Measurements from ENCODE around the gene CWC25. TPM values are rescaled to one million over a fixed set of nuclear protein-coding genes. Genes with fewer than 3 reads are reported as not detected.
A peak's percentile ranks its signal among the peaks of the same experiment; 100 is the strongest.

The CWC25 gene
- total and polyA plus RNA-seq, 2 of the 13 experiments (the other 11 are each of a cell fraction or from before 2014, with no cell fraction given) = 15.6 to 22.7 TPM

DNA sequence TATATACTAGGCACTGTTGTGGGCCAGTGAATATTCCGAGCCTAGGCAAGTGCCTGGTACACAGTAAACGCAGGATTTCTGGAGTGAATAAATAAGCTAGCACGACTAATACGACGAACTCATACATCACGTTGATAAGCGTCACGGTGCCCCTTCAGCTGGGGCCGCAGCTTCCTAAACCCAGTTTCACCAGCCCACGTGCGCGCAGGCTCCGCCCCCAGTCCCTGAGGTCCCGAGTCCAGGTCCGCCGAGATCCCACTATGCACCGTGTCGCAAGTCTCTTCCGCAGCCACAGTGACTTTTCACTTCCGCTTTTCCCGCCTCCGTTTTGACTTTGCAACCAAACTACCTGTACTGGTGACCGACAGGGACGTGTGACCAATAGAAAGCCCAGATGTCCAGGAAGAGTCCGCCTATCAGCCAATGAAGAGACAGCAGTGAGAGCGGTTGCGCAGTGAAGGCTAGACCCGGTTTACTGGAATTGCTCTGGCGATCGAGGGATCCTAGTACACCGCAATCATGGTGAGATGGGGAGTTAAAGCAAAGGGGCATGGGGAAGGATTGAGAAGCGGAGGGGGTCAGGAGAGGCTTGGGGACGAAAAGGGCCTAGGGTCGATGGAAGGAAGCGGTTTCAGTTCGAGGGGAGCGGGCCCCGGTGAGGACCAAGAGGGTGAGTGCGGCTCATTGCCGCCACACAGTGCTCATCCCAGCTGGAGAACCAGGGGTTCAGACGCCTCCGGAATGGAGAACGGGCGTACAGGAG is 72.6 kb downstream of the CWC25 start, which contains the start of gene PSMB3 (continued):
- TF ChIP-seq MTF1 (CRISPR knock-in tag; IDR thresholded peaks at IDR 0.05) (no peak), KDM5A (IDR thresholded peaks at IDR 0.05; ENCODE audit: borderline replicate concordance, low read length) (peak; percentile 87), ZNF296 (CRISPR knock-in tag; conservative IDR thresholded peaks at IDR 0.05) (no peak), ZNF616 (CRISPR knock-in tag; IDR thresholded peaks at IDR 0.05; ENCODE audit: low read depth) (peak; percentile 40; the same call in 1 of the 2 replicates), ZNF546 (CRISPR knock-in tag; conservative IDR thresholded peaks at IDR 0.05) (no peak; the same call in 1 of the 2 replicates), HIC2 (CRISPR knock-in tag; IDR thresholded peaks at IDR 0.05; ENCODE audit: low read depth) (no peak), ZNF136 (CRISPR knock-in tag; IDR thresholded peaks at IDR 0.05; ENCODE audit: low read depth) (0 out of 2 replicates have a peak, but pooled peaks have one; percentile 60), ZBTB1 (CRISPR knock-in tag; IDR thresholded peaks at IDR 0.05; ENCODE audit: borderline replicate concordance) (no peak), SP2 (CRISPR knock-in tag; IDR thresholded peaks at IDR 0.05) (peak; percentile 99), ZNF44 (CRISPR knock-in tag; IDR thresholded peaks at IDR 0.05) (peak; percentile 83), KLF13 (CRISPR knock-in tag; IDR thresholded peaks at IDR 0.05) (no peak), CBX1 (IDR thresholded peaks at IDR 0.05; ENCODE audit: low read depth) (peak; percentile 54), RBFOX2 (IDR thresholded peaks at IDR 0.05; ENCODE audit: low read depth, low read length) (peak; percentile 53; the same call in 1 of the 2 replicates), PAF1 (CRISPR knock-in tag; IDR thresholded peaks at IDR 0.05) (no peak), ZNF512 (CRISPR knock-in tag; IDR thresholded peaks at IDR 0.05) (no peak), EP300 (IDR thresholded peaks at IDR 0.05; ENCODE audit: low read depth in 2 of 2, low read length in 2 of 2) (0 out of 4 replicates have a peak, but pooled peaks of 1 of the 2 experiments have one; percentile 15), EP300 (CRISPR knock-in tag; IDR thresholded peaks at IDR 0.05; ENCODE audit: borderline replicate concordance) (peak; percentile 55), ZNF510 (CRISPR knock-in tag; IDR thresholded peaks at IDR 0.05; ENCODE audit: low read depth) (peak; percentile 87), ZBTB25 (CRISPR knock-in tag; IDR thresholded peaks at IDR 0.05) (peak; percentile 97)
- TF ChIP-seq, protein P1, sequence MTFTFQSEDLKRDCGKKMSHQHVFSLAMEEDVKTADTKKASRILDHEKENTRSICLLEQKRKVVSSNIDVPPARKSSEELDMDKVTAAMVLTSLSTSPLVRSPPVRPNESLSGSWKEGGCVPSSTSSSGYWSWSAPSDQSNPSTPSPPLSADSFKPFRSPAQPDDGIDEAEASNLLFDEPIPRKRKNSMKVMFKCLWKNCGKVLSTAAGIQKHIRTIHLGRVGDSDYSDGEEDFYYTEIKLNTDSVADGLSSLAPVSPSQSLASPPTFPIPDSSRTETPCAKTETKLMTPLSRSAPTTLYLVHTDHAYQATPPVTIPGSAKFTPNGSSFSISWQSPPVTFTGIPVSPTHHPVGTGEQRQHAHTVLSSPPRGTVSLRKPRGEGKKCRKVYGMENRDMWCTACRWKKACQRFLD (CRISPR knock-in tag; IDR thresholded peaks at IDR 0.05; ENCODE audit: borderline replicate concordance) = peak; percentile 29; the same call in 1 of the 2 replicates
- TF ChIP-seq, protein P2, sequence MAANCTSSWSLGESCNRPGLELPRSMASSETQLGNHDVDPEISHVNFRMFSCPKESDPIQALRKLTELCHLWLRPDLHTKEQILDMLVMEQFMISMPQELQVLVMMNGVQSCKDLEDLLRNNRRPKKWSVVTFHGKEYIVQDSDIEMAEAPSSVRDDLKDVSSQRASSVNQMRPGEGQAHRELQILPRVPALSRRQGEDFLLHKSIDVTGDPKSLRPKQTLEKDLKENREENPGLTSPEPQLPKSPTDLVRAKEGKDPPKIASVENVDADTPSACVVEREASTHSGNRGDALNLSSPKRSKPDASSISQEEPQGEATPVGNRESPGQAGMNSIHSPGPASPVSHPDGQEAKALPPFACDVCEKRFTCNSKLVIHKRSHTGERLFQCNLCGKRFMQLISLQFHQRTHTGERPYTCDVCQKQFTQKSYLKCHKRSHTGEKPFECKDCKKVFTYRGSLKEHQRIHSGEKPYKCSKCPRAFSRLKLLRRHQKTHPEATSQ (CRISPR knock-in tag; IDR thresholded peaks at IDR 0.05; ENCODE audit: borderline replicate concordance) = peak; percentile 71

All from HepG2 (cell line).